GM19438 (cell line): Measurements from ENCODE around the gene FGA.

Experiments used
- ATAC-seq: cut with Tn5 transposase; IDR thresholded peaks from one replicate; pipeline ENCODE4 v1.9.1; 2021; ENCODE audit warnings: low read depth; ENCODE audit not compliant: unreplicated experiment

The FGA gene

GRCh38 chr4:154590329-154591006, at the start of gene FGA:
TSS of gene FGA (minus strand) at chr4:154590742. CDS start at chr4:154590687, 55 bp downstream.
- ATAC-seq, result no peak

GRCh38 chr4:154634058-154634457, 43.5 kb upstream of the FGA start:
- no peak for ATAC-seq

GRCh38 chr4:154631828-154632227, 41.3 kb upstream of the FGA start:
- ATAC-seq, result no peak

- ATAC-seq, result no peak
These were observed 39.8 kb upstream of the FGA start for GRCh38 chr4:154630324-154630723.

- ATAC-seq, result peak; percentile 99
These were observed 36.4 kb upstream of the FGA start for GRCh38 chr4:154626793-154627484.

- ATAC-seq, result no peak
These were observed 35.4 kb upstream of the FGA start for GRCh38 chr4:154625971-154626370.

- ATAC-seq, result no peak
These were observed 33.5 kb upstream of the FGA start for GRCh38 chr4:154623995-154624394.

GRCh38 chr4:154623436-154623835, 32.9 kb upstream of the FGA start:
- no peak for ATAC-seq

DNA sequence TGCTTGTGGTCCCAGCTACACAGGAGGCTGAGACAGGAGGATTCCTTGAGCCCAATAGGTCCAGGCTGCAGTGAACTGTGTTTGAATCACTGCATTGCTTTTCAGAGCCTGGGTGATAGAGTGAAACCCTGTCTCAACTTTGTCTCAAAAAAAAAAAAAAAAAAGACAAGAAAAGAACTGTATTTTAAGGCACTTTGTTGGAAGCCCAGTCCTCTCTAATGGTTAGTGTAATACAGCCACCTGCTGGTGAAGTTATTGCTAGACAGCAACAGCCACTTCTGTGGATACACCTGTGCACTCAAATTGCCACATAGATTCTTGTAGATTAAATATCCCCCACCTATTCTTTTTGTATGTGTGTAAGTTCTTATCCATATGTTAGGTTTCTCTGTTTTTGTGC, 32.1 kb upstream of the FGA start:
- peak; percentile 33 for ATAC-seq

- no peak for ATAC-seq
These were observed 29.6 kb upstream of the FGA start for GRCh38 chr4:154620111-154620510.

GRCh38 chr4:154618708-154619315, 28.3 kb upstream of the FGA start:
- peak; percentile 65 for ATAC-seq

DNA sequence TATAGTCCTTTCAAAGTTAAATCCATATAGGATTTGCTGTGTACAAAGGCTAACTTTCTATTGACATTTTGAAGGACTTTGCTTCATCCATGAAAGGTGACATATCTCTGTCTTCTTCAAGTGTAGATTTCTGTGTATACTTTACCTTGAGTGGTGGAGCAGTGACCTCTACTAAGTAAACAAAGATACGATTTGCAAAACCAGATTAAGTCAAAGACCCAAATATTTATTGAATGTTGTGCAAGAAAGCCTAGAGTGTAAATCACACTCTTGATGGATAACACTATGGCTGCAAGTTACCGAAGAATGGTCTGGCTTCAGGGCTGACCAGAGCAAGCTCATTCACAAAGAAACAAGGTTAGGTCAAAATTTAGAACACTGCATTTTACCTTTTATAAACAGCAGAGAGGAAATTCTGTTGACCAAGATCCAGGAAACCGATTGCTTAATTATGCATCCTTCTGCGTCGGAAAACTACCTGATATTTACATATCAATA, 27.3 kb upstream of the FGA start:
- ATAC-seq, result no peak

- peak; percentile 92 for ATAC-seq
These were observed 26.2 kb upstream of the FGA start for GRCh38 chr4:154616731-154617130.

DNA sequence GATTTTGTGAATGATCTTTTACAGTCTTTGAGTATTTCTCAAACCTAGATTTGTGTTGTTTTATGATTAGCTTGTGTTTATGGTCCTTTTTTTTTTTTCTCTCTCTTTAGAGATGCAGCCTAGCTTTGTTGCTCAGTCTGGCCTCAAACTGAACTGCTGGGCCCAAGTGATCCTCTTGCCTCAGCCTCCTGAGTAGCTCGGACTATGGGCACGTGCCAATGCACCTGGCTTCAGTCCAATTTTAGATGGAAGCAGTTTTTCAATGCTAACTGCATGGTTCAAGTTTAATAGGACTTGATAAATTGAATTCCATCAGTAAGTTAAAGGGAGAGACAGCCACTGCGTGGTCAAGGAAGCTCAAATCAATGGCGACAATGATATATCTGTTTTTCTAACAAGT, 25.7 kb upstream of the FGA start:
- peak; percentile 18 for ATAC-seq

DNA sequence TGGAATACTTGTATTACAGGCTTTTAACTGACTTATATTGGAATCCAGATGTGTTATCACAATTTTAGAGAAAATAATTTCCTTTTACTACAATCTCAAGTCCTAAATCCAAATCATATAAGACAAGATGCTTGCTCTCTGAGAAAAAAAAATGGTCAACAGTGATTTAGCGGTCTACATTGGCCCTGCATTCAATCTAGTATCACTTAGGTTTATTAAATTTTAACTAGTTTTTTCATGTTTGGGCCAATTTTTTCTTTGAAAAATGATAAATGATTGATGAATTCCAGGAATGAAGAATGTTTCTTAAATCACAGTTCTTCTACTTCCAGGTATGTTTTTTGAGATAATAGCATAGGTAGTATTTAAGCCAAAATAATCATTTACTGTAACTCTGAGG, 24.7 kb upstream of the FGA start:
- ATAC-seq, result no peak

- no peak for ATAC-seq
These were observed 23.8 kb upstream of the FGA start for GRCh38 chr4:154614306-154614705.

- ATAC-seq, result no peak
These were observed 22.2 kb upstream of the FGA start, which contains the start of gene FGG for GRCh38 chr4:154612472-154613414. TSS of gene FGG (minus strand) at chr4:154612656. CDS start at chr4:154612609, 47 bp downstream.

GRCh38 chr4:154611833-154612232, 21.3 kb upstream of the FGA start:
- ATAC-seq, result no peak

DNA sequence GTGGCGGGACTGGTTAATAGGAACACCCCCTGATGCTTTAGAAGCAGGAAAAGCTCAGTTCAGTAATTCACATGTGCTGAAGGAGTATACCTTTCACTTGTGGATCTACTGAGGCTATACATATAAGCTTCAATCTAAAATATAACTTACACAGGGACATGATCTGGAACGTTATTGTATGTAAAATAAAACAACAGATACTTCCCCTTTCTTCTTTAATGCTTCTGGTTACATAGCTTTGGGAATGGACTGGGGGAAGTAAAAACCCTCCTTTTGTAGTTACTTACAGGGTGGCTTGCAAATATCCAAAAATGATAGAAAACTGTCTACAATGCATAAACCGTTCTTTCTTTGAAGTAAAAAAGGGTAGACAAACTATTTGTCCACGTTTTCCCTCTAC, 20.0 kb upstream of the FGA start:
- no peak for ATAC-seq

GRCh38 chr4:154609532-154609931, 19.0 kb upstream of the FGA start:
- no peak for ATAC-seq
